ENCODE measurements around the gene SNCA. TPM values are rescaled to one million over a fixed set of nuclear protein-coding genes. Genes with fewer than 3 reads are reported as not detected.

Gene SNCA
- total and polyA plus RNA-seq, 2 donors (not counting 1 experiment from before 2014, with no cell fraction given), result 0.95 to 6.8 TPM

DNA sequence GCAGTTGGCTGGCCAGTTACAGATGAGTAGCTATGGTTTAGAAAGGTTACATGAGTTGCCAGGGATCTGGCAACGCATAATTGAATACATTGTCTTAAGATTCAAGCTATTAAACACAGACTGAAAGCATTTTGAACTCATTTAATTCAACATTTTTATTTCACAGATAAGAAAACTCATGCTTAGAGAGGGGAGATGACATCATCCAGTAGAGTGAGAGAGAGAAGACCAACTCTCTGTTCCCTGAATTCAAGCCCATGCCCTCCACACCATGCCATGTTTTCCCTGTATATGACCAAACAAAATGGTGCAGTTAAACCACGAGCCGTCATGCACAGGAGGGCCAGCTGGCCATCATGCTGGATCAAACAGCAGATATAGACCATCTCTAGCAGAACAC lies 22.6 kb downstream of the SNCA start:
- Histone ChIP-seq H2AFZ (ENCODE audit: low read length) (no peak overlapping the region), H3K36me3 (ENCODE audit: control insufficient read depth, insufficient read depth, low read length) (no peaks in the 10 kb centered on the region), H3K27ac (ENCODE audit: insufficient read depth, low read length) (no peak overlapping the region), H3K79me2 (ENCODE audit: control insufficient read depth, insufficient read depth, low read length) (no peaks in the 10 kb centered on the region), H3K4me3 (replicated peaks in 1 of 4; ENCODE audit: control extremely low read depth in 1 of 4, insufficient read depth in 1 of 4, low read depth in 3 of 4, low read length in 4 of 4) (no peak overlapping the region), H4K20me1 (ENCODE audit: control insufficient read depth, extremely low read depth, insufficient read depth, low read length) (no peaks in the 10 kb centered on the region), H3K9ac (ENCODE audit: insufficient read depth, low read length) (no peak overlapping the region), H3K9me3 (ENCODE audit: control insufficient read depth, insufficient read depth, low read depth, low read length) (no peaks in the 10 kb centered on the region), H3K4me1 (ENCODE audit: control insufficient read depth, extremely low read depth, insufficient read depth, low read length) (no peaks in the 10 kb centered on the region), H3K4me2 (ENCODE audit: extremely low read depth, insufficient read depth, low read length) (no peak overlapping the region), H3K27me3 (ENCODE audit: control insufficient read depth, insufficient read depth, low read length) (no peaks in the 10 kb centered on the region)
- no peak for DNase-seq (ENCODE audit: low read depth in 2 of 2)
- TF ChIP-seq EZH2 (IDR thresholded peaks at IDR 0.05; ENCODE audit: low read length, missing control alignments), result no peak
- TF ChIP-seq, protein P1, sequence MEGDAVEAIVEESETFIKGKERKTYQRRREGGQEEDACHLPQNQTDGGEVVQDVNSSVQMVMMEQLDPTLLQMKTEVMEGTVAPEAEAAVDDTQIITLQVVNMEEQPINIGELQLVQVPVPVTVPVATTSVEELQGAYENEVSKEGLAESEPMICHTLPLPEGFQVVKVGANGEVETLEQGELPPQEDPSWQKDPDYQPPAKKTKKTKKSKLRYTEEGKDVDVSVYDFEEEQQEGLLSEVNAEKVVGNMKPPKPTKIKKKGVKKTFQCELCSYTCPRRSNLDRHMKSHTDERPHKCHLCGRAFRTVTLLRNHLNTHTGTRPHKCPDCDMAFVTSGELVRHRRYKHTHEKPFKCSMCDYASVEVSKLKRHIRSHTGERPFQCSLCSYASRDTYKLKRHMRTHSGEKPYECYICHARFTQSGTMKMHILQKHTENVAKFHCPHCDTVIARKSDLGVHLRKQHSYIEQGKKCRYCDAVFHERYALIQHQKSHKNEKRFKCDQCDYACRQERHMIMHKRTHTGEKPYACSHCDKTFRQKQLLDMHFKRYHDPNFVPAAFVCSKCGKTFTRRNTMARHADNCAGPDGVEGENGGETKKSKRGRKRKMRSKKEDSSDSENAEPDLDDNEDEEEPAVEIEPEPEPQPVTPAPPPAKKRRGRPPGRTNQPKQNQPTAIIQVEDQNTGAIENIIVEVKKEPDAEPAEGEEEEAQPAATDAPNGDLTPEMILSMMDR (conservative IDR thresholded peaks at IDR 0.05 in 1 of 2, IDR thresholded peaks at IDR 0.05 in 1 of 2; ENCODE audit: low read depth in 1 of 2, low read length in 2 of 2), result no peak

GRCh38 chr4:89813197-89813596 lies 23.8 kb downstream of the SNCA start:
- no peak for DNase-seq (ENCODE audit: low read depth in 2 of 2)
- Histone ChIP-seq H3K79me2 (ENCODE audit: control insufficient read depth, insufficient read depth, low read length) (no peaks in the 10 kb centered on the region), H3K36me3 (ENCODE audit: control insufficient read depth, insufficient read depth, low read length) (no peaks in the 10 kb centered on the region), H3K4me1 (ENCODE audit: control insufficient read depth, extremely low read depth, insufficient read depth, low read length) (no peaks in the 10 kb centered on the region), H3K4me3 (replicated peaks in 1 of 4; ENCODE audit: control extremely low read depth in 1 of 4, insufficient read depth in 1 of 4, low read depth in 3 of 4, low read length in 4 of 4) (no peak overlapping the region), H3K4me2 (ENCODE audit: extremely low read depth, insufficient read depth, low read length) (no peak overlapping the region), H2AFZ (ENCODE audit: low read length) (no peak overlapping the region), H3K27me3 (ENCODE audit: control insufficient read depth, insufficient read depth, low read length) (no peaks in the 10 kb centered on the region), H3K9me3 (ENCODE audit: control insufficient read depth, insufficient read depth, low read depth, low read length) (no peaks in the 10 kb centered on the region), H4K20me1 (ENCODE audit: control insufficient read depth, extremely low read depth, insufficient read depth, low read length) (no peaks in the 10 kb centered on the region), H3K27ac (ENCODE audit: insufficient read depth, low read length) (no peak overlapping the region), H3K9ac (ENCODE audit: insufficient read depth, low read length) (no peak overlapping the region)
- TF ChIP-seq, protein P1 (conservative IDR thresholded peaks at IDR 0.05 in 1 of 2, IDR thresholded peaks at IDR 0.05 in 1 of 2; ENCODE audit: low read depth in 1 of 2, low read length in 2 of 2), result no peak
- no peak for TF ChIP-seq EZH2 (IDR thresholded peaks at IDR 0.05; ENCODE audit: low read length, missing control alignments)

DNA sequence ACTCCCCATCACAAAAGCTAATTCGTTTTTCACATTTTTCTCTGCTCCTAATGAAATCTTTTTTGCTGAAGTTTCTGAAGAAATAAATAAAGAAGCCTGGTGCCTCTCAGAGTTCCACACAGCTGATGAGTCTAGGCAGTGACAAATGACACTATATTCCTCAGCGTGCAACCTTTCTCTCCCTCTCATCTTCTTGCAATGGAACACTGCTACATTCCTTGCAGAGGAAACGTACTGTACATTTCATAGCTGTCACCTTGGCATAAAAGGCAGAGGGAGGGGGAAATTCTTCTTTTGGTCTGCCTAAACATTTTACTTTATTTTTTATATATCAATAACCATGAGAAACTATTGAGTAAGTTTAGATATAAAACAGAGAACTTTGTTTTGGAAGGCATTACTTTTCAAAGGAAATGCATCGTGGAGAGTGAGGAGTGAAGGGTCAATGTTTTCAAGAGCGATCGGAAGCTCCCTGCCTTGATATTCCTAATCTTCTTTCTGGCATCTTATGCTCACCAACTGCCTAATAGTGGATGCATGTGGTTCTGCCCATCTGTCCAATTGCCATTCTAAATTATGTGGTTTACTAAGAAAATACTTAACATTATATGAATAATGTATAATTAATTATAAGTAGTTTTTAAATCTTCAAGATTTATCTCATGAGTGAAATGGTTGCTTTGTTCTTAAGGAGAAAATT lies 29.4 kb downstream of the SNCA start:
- no peak overlapping the region for H3K4me3 ChIP-seq (replicated peaks in 1 of 4; ENCODE audit: control extremely low read depth in 1 of 4, insufficient read depth in 1 of 4, low read depth in 3 of 4, low read length in 4 of 4)
- no peaks in the 10 kb centered on the region for H3K36me3 ChIP-seq (ENCODE audit: control insufficient read depth, insufficient read depth, low read length)
- no peaks in the 10 kb centered on the region for H3K79me2 ChIP-seq (ENCODE audit: control insufficient read depth, insufficient read depth, low read length)
- H3K9ac ChIP-seq (ENCODE audit: insufficient read depth, low read length), result no peak overlapping the region
- DNase-seq (ENCODE audit: low read depth in 2 of 2), result no peak
- TF ChIP-seq EZH2 (IDR thresholded peaks at IDR 0.05; ENCODE audit: low read length, missing control alignments), result no peak
- TF ChIP-seq, protein P1 (conservative IDR thresholded peaks at IDR 0.05 in 1 of 2, IDR thresholded peaks at IDR 0.05 in 1 of 2; ENCODE audit: low read depth in 1 of 2, low read length in 2 of 2), result no peak
- H3K4me1 ChIP-seq (ENCODE audit: control insufficient read depth, extremely low read depth, insufficient read depth, low read length), result no peaks in the 10 kb centered on the region
- no peaks in the 10 kb centered on the region for H4K20me1 ChIP-seq (ENCODE audit: control insufficient read depth, extremely low read depth, insufficient read depth, low read length)
- no peaks in the 10 kb centered on the region for H3K27me3 ChIP-seq (ENCODE audit: control insufficient read depth, insufficient read depth, low read length)
- no peaks in the 10 kb centered on the region for H3K9me3 ChIP-seq (ENCODE audit: control insufficient read depth, insufficient read depth, low read depth, low read length)
- no peak overlapping the region for H2AFZ ChIP-seq (ENCODE audit: low read length)
- H3K4me2 ChIP-seq (ENCODE audit: extremely low read depth, insufficient read depth, low read length), result no peak overlapping the region
- H3K27ac ChIP-seq (ENCODE audit: insufficient read depth, low read length), result no peak overlapping the region

Data from fibroblast of lung (primary cell).